HG03442 (cell line): Measurements from ENCODE around the gene OR52H1.

Experiments
- ATAC-seq: cut with Tn5 transposase; IDR thresholded peaks from one replicate; pipeline ENCODE4 v1.9.1; 2021; ENCODE audit warnings: mild to moderate bottlenecking, moderate library complexity; ENCODE audit not compliant: unreplicated experiment

OR52H1 gene

DNA sequence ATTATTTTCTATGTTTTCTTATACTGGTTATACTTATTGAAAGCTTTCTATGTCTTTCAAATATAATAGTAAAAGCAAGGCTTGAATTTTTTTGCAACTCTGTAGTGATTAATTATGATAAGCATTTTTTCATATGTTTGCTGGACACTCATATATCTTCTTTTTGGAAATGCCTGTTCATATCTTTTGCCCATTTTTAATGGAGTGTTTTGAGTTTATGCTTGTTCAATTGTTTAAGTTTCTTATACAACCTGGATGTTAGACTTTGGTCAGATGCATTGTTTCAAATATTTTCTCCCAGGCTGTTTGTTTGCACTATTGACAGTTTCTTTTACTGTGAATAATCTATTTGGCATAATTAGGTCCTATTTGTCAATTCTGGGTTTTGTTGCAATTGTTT is 11.9 kb downstream of the OR52H1 start:
- no peak for ATAC-seq

DNA sequence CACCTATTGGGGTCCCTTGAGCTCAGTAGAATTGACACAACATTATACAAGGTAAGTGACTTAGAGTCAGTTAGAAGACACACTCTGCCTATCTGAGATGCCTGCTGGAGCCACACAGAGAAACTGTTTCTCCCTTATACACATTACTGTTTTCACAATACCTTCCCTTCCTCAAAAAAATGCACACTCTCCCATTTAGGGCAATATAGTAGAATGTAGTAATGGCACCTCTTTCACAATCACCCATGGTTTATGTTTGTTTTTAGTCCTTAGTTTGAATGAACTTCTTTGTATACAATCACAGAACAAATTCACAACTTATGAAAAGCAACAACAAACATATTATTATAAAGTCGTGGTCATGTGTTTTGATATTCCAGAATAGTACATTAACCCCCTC is 14.3 kb downstream of the OR52H1 start:
- no peak for ATAC-seq

DNA sequence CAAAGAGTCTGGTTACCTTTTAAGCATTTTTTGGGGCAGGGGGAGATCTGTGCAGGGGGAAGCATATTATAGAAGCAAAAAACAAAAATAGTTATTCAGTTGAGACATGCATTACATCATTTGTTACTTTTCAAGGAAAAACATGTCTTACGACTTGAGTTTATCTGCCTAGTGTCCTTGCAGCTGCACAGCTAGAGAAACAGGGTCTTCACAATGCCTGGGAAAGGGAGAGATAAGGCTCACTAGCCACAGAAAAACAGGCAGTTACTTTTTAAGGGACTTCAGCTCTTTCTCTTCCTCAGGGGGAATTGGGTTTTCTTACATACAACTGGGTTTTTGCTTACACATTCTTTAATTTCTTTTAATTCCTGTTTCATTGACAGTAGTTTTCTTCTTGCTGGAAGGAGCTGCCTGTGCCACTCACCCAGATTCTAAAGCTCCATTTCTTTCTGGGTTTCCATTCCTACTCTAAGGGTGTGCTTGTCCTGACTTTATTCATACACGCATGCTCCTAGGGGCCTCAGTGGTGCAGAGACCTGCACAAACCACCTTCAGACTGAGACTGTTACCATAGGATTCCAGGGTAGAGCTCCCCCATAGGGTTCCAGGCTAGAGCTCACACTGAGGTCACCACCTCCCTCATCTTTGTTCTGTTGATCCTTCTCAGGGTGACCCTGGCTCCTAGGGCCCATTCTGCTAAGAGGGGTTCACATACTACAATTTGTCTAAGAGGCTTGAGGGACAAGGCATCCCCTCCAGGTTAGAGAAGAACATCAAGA is 17.1 kb downstream of the OR52H1 start:
- ATAC-seq = no peak

DNA sequence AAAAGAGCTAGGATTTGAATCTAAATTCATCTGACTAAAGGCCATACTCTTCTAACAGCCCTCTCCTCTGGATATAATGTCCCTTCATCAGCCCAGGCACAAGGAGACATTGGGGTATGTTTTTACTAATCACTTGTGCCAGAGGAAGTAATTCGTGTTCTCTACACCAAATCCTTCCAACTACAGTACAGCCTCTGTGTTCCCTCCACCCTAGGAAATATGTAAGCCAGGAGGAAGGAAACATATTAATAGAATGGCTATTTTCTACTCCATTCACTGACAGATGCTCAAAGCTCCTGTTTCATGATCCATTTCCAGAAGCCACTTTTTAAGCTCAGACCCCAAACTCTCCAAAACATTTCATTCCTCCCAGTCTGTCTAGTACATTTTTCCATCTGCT is 19.8 kb downstream of the OR52H1 start:
- ATAC-seq = no peak

DNA sequence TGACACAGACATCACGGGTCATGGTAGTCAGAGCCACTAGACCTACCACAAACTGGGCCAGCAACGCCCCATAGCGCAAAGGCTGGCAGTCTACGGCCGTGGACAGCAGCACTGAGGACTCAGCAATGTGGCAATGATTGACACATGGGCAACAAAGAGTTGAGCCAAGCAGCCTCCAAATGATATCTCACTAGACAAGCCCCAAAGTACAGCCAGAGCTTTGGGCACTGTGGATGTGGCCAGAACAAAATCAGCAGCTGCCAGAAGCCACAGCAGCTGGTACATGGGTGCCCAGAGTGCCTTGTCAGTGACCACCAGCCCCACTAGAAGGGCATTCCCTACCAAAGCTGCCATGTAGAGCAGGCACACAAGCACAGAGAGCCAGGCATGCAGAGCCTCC is 20.6 kb downstream of the OR52H1 start:
- no peak for ATAC-seq

DNA sequence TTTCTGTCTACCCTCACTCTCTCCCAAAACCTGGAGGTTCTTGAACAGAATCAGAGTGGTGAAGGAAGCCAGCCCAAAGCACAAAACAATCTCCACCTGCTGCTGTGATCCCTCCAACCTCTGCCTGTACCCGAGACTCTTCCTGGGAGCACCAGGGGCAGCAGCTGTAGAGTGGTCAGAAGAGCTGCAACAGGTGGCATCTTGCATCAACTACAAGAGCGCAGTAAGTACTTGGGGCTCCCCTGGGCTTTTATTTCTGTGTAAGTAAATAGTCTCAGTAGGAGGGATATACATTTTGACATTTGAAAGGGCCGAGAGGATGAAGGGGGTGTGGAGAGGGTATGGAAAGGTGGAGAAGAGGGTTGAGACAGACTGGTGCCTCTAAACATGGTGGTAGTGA is 23.6 kb downstream of the OR52H1 start:
- no peak for ATAC-seq

DNA sequence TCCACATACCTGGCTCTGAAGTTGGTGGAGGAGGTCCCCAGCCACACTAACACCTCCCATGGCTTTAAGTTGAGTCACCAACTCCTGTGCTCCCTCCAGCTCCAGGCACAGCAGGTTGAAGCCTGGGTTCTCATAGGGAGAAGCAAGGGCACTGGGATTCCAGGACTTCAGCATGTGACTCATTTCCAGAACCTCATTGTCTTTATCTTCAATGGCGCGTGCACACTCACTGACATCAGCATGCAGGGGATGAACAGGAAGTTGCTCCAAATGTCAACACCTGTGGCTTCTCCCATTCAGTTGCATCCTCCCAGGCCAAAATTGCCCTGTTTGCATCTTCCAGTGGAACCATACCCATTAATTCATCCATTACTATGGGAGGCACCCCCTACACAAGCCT is 26.0 kb downstream of the OR52H1 start:
- no peak for ATAC-seq

DNA sequence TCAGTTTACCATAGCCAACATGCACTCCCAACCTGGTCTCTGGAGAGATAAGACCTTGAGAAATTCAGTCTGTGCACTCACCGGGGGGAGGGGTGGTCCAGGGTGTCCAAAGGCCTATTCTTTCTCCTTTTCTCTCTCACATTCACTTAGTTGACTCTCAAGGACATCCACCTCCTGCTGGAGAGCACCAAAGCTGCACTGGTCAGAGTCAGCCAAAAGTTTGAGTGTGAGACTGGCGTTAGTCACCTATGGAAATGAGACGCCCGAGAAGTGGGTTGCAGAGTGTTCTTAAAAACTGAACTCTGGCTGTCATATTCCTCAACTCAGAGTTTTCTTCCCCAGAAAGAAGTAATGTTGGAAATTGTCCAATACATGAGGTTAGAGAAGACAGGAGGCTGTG is 26.8 kb downstream of the OR52H1 start:
- no peak for ATAC-seq

DNA sequence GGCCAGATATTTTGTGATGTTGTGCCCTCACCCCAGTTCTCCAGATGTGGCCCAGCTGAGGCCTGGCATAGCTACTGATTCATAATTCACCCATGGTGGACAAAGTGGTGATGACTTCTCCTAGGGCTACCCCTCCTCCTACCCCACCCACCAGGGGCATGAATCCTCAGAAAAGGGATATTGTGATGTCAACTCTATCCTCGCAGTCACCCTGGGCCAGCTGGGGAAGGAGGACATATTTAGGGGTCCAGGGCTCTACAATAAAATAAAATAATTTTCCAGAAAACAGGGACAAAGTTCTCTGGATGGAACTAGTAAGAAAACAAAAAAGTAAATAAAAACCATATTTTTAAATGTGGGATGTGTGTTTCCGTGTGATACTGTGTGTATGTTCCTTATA is 31.7 kb downstream of the OR52H1 start, which contains the start of gene UBQLNL:
Gene UBQLNL, minus strand, starts transcription at position 101 of the 400 bp plus-strand sequence. CDS start 258 bp downstream, outside the sequence.
- ATAC-seq = no peak

DNA sequence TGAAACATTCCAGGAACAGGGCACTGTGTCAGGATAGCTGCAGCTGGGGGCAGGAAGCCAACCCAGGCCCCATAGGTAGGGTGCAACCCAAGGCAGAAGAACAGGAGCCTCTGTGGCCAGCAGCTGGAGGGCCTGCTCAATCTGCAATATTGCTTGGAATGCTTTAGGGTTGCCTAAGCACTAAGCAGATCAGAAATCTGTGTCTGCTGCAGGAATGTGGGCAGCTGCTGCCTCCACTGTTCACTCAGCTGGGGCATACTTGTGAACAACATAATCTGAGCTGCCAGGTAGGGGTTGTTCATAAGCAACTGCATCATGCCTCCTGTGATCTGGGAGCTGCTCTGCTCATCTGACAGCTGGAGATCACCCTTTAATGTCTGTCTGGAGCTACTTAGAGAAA is 33.5 kb downstream of the OR52H1 start:
- no peak for ATAC-seq

DNA sequence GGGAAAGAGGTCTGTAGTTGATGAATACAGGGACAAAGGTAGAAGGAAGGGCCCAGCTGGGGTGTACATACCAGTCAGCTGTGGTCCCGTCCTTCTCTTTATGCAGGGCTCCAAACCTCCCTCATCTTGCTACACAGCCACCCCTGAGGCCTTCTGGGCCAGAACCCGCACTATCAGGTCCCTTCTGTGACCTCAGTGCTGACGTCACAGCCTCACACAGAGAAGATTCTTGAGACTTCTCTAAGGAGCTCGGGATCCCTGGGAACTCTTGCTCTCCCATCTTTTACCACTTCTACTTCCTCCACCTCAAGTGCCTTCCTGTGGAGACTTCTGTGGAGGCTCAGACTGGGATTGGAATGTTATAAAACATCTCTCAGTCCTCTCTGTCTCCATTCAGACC is 38.5 kb downstream of the OR52H1 start, which contains the start of gene UBQLN3:
Gene UBQLN3, minus strand, starts transcription at position 155 of the 400 bp plus-strand sequence. CDS start 399 bp downstream, outside the sequence.
- ATAC-seq = no peak

DNA sequence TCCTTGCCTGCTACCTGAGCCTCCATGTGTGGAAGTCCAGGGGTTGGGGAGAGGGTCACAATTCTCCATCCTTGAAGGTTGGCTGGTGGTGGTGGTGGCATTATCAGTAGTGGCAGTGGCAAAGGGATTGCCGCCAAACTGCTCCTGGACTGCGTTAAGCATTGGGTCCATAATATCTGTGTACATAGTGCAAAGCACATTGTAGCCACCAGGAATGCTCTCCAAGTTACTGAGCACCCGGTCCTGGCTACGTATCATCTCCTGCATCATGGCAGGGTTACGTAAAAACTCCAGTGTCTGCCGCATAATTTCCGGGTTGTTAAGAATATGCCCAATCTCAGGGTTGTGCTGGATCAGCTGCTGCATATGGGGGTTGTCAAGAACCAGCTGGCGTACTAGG is 39.7 kb downstream of the OR52H1 start:
- no peak for ATAC-seq

DNA sequence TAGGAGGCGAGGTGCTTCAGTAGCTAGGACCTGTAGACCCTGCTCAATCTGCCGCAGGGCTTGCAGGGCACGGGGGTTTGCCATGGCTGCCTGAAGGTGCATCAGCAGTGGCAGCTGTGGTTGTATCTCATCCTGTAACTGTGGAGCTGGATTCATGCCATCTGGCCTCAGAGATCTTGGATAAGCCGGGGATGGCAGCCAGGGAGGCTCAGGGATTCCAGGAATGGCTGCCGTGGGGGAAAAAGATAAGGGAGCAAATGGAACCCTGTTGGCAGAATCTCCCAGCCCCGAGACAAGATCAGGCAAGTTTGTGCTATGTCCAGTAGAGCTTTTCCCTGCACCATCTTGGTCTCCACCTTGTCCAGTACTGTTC is 40.4 kb downstream of the OR52H1 start:
- no peak for ATAC-seq

DNA sequence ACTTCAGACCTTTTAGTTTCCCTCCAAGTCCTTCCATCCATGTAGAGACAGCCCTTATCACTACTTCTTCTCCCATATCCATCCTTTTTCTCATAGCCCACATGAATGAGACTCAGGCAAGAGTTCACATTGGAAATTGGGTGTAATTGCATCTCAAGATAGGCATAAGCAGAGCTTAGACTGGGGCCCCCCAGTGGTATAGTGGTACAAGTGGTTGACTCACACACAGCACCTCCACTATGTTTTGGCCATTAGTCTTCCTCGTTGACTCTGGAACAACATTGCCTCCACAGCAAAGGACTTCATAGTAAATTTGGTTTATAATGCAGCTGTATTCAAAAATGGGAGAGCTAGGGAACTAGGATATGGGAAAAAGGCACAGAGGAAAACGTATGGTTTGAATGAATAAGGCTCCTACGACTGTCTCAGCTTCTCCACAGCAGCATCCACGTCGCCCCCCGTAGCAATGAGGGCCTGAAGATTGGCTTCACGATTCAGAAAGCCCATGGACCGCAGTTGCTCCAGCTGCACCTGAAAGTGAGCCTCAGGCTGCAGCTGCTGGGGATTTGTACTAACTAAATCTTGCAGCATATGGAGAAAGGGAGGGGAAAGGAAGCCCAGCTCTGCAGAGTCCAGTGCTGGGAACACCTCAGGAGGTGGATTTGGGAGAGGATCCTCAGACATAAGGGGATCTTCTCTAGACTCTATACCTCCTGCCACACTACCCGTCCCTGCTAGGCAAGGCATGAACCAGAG is 41.0 kb downstream of the OR52H1 start:
- no peak for ATAC-seq

DNA sequence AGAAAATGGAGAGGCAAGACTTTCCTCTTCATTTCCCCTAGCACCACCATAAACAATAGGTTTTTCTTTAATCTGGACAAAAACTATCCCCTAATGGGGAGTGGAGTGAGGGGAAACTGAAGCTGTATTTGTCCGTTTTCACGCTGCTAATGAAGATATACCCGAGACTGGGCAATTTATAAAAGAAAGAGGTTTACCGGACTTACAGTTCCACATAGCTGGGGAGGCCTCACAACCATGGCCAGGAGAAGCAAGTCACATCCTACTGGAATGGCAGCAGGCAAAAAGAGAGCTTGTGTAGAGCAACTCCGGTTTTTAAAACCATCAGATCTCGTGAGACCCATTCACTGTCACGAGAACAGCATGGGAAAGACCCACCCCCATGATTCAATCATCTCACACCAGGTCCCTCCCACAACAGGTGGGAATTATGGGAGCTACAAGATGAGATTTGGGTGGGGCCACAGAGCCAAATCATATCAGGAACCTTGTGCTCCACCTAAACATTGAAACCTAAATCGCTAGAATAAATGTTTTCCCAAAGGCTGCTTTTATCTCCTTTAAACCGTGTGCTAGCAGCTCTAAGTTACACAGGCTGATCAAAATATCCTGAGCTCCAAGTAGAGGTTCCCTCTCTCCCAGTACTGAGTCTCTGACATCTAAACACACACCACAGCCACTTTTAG is 42.8 kb downstream of the OR52H1 start:
- ATAC-seq = no peak

DNA sequence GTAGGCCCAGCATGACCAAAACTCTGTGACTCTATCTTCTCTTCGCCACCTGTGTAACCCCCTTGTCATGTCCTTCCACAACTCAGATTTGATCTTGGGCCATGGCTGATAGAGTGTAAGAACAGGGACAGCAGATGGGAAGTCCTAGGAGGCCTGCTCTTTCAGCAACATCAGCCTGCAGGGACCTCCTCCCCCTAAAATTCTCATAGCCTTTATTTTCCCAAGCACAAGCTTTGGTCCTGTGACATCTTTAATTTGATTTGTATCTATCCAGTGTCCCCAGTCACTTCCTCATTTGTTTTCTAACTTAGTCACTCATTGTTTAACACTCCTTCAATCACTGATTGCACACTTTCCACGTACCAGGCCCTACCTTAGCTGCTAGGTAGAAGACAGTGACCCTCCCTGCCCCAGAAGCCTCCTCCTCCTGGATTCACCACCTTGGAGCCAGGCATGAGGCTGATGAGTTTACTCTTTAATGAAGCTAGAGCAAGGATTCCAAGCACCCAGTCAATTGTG is 43.9 kb downstream of the OR52H1 start:
- ATAC-seq = no peak

DNA sequence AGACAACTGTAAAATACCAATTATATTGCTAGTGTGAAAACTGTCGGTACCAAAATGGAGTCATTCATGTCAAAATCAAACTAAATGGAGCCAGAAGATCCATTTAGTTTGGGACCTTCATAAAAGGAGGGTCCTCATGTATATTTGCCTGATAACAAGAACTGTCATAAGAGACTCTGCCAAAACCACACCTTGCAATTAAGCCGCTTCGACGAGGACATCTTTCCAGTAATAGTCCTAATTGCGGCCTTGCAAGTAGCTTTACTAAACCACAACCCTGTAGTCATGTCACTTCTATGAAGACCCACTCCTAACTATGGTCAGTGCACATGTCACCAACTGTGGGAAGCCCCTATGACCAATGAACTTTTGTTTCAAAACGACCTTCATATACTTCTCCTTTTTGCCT is 47.9 kb downstream of the OR52H1 start:
- ATAC-seq = no peak

DNA sequence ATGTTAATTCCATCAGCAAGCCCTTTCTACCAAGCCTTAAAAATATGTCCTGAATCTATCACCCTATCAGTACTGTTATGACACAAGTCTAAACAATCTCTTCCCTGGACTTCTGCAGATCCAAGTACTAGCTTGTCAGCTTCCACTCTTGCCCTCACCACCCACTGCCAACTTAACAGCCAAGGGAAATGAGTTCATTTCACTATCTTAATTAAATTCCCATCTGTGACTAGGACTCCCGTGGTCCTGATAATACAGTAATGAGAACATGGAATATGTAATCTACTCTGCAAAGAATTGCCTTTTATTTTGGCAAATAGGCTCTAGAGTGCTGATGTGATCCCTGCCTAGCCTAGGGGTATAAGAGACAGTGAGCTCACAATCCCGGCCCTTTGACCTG is 48.7 kb downstream of the OR52H1 start:
- ATAC-seq = no peak
